HG02852 (cell line): ENCODE measurements around the gene ZC3H12A.

Experiments
- ATAC-seq: cut with Tn5 transposase; IDR thresholded peaks from one replicate; pipeline ENCODE4 v1.9.1; 2021; ENCODE audit warnings: mild to moderate bottlenecking, moderate library complexity; ENCODE audit not compliant: unreplicated experiment

Gene ZC3H12A

GRCh38 chr1:37453647-37454046 is 20.7 kb upstream of the ZC3H12A start:
- no peak for ATAC-seq

- no peak for ATAC-seq
Measured at GRCh38 chr1:37455516-37455915, 18.9 kb upstream of the ZC3H12A start.

- no peak for ATAC-seq
Measured at GRCh38 chr1:37456614-37457013, 17.8 kb upstream of the ZC3H12A start.

GRCh38 chr1:37458551-37458950 is 15.8 kb upstream of the ZC3H12A start:
- ATAC-seq: no peak

- ATAC-seq: no peak
Measured at GRCh38 chr1:37461698-37462436, 12.5 kb upstream of the ZC3H12A start.

GRCh38 chr1:37464443-37464842 is 9.9 kb upstream of the ZC3H12A start:
- ATAC-seq: no peak

GRCh38 chr1:37465593-37466517 is 8.5 kb upstream of the ZC3H12A start:
- no peak for ATAC-seq

- ATAC-seq: no peak
Measured at GRCh38 chr1:37468037-37468436, 6.3 kb upstream of the ZC3H12A start.

- no peak for ATAC-seq
Measured at GRCh38 chr1:37469386-37469785, 5.0 kb upstream of the ZC3H12A start.

- ATAC-seq: no peak
Measured at GRCh38 chr1:37471345-37472231, 2.8 kb upstream of the ZC3H12A start.

GRCh38 chr1:37472281-37472680 is 2.1 kb upstream of the ZC3H12A start:
- ATAC-seq: no peak

GRCh38 chr1:37472994-37473393 is 1.4 kb upstream of the ZC3H12A start:
- ATAC-seq: no peak

GRCh38 chr1:37473431-37474045 is 842 bp upstream of the ZC3H12A start:
- no peak for ATAC-seq

GRCh38 chr1:37474697-37475379 is 458 bp downstream of the ZC3H12A start:
- no peak for ATAC-seq

GRCh38 chr1:37475380-37476086 is 1.2 kb downstream of the ZC3H12A start:
- ATAC-seq: no peak

GRCh38 chr1:37476087-37476452 is 1.7 kb downstream of the ZC3H12A start:
- ATAC-seq: no peak

- ATAC-seq: no peak
Measured at GRCh38 chr1:37476460-37477197, 2.2 kb downstream of the ZC3H12A start.

GRCh38 chr1:37477198-37477931 is 3.0 kb downstream of the ZC3H12A start:
- ATAC-seq: peak; percentile 38
